Cardiac fibroblast (primary cell): ENCODE measurements around the gene ITGA11.

Experiments
- DNase-seq, 2 donors: peaks; one replicate each; pipeline versions ENCODE4 v3.0.0 to v3.0.0-alpha.2; 2010; ENCODE audit warnings: low read depth in 2 of 2
- H3K4me3 ChIP-seq, 2 donors: replicated peaks in 1 of 2; 1 replicate in 1 of 2; 2 replicates in 1 of 2; pipeline ENCODE4 v1.5.1; 2011; ENCODE audit warnings: low read depth in 2 of 2, low read length in 2 of 2, mild to moderate bottlenecking in 2 of 2, moderate library complexity in 1 of 2
- TF ChIP-seq, protein P1 (sequence below): IDR thresholded peaks from one replicate; pipeline ENCODE4 v1.5.1; 2011; ENCODE audit warnings: low read depth, mild to moderate bottlenecking, low read length, inconsistent platforms

Gene ITGA11

DNA sequence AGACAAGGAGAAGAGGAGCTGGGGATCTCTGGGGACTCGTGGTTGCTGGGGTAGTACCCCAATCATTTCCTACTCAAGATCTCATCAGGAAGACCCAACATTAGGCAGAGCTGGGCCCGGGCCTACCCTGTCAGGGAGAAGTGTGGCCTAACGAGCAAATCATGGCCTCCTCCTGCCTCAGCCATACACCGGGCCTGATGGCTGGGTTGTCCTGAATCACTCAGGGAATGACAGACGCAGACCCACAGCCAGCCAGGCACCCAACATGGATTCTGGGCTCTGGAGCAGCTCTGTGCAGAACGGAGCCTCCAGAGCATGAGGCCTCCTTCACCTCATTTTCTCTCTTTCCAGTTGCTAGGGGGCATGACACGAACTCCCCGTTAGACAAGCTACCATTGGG, 19.7 kb downstream of the ITGA11 start:
- no peak for DNase-seq
- no peak overlapping the region for H3K4me3 ChIP-seq
- TF ChIP-seq, protein P1, sequence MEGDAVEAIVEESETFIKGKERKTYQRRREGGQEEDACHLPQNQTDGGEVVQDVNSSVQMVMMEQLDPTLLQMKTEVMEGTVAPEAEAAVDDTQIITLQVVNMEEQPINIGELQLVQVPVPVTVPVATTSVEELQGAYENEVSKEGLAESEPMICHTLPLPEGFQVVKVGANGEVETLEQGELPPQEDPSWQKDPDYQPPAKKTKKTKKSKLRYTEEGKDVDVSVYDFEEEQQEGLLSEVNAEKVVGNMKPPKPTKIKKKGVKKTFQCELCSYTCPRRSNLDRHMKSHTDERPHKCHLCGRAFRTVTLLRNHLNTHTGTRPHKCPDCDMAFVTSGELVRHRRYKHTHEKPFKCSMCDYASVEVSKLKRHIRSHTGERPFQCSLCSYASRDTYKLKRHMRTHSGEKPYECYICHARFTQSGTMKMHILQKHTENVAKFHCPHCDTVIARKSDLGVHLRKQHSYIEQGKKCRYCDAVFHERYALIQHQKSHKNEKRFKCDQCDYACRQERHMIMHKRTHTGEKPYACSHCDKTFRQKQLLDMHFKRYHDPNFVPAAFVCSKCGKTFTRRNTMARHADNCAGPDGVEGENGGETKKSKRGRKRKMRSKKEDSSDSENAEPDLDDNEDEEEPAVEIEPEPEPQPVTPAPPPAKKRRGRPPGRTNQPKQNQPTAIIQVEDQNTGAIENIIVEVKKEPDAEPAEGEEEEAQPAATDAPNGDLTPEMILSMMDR: no peak

DNA sequence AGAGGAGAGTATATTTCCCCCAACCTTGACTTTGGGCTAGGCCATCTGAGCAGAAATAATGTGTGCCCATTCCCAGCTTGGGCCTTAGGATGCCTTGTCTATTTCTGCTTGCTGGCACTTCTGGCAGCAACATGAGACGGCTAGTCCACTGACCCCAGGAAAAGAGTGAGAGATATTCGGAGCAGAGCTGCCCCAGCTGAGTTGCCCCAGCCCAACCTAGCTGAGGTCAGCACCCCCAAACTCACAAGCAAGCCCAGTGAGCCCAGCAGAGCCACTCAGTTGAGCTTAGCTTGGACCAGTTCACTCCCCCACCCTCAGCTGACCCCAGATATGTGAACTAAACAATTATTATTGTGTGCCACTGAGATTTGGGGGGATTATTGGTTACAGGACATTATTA, 20.2 kb downstream of the ITGA11 start:
- DNase-seq: no peak
- H3K4me3 ChIP-seq: no peak overlapping the region
- TF ChIP-seq, protein P1: no peak

DNA sequence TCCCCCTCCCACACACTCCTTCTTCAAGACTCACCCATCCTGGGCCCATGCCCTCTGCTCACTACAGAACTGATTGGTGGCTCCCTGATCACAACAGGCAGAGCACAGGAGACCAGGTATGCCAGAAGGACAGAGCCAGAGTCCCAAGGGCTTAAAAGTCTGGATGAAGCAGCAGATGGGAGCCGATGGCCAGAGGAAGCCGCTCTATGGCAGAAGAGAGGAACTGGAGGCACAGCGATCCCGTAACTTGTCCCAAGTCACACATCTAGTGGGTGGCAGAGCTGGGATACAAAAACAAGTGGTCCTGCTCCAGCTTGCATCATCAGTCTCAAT, 20.7 kb downstream of the ITGA11 start:
- TF ChIP-seq, protein P1: no peak
- DNase-seq: no peak

DNA sequence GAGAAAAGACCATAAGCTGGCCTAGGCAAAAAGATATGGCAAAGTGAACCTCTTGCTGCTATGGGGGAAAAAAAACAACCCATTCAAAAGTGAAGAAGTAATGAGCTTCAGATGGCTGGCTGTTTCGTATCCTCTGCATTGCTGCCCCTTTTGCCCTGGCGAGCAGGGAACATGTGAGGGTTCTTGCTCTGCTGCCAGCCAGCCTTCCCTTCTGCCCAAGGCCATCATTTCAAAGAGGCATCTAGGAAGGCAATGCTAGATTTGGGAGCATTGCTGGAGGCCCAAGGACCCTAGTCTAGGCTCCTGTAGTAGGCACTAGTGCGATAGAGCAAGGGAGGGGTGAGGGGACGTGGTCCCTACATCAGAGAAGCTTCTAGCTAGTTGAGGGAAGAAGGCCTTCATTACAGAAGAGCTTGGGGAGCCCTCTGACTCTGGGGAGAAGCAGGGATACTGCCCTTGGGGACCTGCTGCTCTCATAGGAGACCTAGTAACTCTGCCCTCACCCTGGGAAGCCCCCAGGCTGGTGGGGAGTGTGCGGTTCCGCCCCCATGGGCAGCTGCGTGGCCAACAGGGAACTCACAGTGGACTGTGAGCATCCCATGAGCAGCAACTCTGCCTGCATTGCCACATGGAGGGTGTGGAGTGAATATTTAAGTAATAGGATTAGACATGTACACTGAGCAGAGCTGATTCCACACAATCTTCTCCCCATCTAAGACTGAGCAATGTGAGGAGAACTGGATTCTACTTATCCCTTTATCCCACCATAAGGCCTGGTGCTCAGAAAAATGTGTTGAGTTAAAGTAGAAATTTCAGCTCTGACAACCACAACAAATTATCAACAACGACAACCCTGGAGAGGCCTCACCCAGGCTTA, 21.3 kb downstream of the ITGA11 start:
- TF ChIP-seq, protein P1: no peak
- no peak for DNase-seq
- no peak overlapping the region for H3K4me3 ChIP-seq

More for the DNA sequence above, 20.7 kb downstream of the ITGA11 start:
- H3K4me3 ChIP-seq: no peak overlapping the region

DNA sequence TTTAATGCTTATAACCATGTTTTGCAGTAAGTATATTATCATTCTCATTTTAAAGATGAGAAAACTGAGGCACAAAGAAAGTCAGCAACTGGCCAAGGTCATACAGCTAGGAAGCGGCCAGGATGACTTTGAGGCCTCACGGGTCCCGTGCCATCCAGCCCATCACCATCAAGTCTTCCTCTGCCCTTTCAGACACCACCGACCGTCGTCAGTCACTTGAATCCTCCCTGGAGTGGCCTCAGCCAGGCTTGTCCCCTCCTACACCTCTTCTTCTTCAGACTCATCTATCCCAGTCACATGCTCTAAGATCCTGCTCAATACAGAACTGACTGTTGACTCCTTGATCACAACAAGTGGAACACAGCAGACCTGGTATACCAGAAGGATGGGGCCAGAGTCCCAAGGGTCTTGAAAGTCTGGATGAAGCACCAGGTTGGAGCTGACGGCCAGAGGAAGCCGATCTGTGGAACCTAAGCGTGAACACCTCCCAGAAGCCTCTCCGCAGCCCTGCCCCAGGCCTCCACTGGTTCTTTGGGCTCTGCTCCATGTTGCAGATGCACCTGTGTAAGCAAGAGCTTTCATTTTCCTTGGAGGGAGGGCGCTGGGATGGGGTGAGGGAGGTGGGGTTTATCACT, 22.1 kb downstream of the ITGA11 start:
- no peak overlapping the region for H3K4me3 ChIP-seq
- DNase-seq: no peak
- TF ChIP-seq, protein P1: no peak

DNA sequence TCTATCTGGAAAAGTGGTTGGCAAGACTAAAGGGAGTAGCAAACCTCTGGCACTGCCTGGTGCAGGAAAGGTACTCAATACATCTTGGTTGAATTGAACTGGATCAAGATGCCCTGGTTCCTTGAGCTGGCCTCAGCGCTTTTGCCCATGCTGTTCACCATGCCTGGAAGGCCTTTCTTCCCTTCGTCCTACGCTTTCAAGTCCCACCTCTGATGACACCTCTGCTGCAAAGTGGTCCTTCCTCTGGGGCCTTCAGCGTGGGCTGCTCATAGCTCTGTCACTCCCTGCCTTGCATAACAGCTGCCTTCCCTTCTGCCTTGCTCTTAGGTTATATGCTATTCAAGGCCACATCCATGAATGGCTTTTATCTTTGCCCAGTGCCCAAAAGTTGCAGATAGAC, 23.0 kb downstream of the ITGA11 start:
- TF ChIP-seq, protein P1: no peak
- DNase-seq: no peak
- no peak overlapping the region for H3K4me3 ChIP-seq
